Fibroblast of villous mesenchyme (primary cell): ENCODE results near the gene RNF103. TPM values are rescaled to one million over a fixed set of nuclear protein-coding genes. Genes with fewer than 3 reads are reported as not detected.

Source experiments
- DNase-seq: peaks from one replicate; pipeline ENCODE4 v3.0.0-alpha.2; 2010; ENCODE audit warnings: low read depth
- H3K4me3 ChIP-seq: 2 replicates; pipeline ENCODE4 v1.5.1; 2011; ENCODE audit warnings: low read depth, mild to moderate bottlenecking, low read length
- CTCF ChIP-seq: IDR thresholded peaks from 2 replicates; pipeline ENCODE4 v1.5.1; 2012; ENCODE audit warnings: low read depth, mild to moderate bottlenecking, low read length; ENCODE audit not compliant: insufficient read depth
- total RNA-seq: library from RNA; depleted of rRNA; stranded (reverse); fragments of >200 nt; gene quantifications from 2 replicates; pipeline ENCODE4 v1.2.3, GENCODE V29; 2012

The RNF103 gene
- total RNA-seq, 1 donor = 25.0 TPM

- H3K4me3 ChIP-seq = peak overlapping the region; percentile 96
- no peak for TF ChIP-seq CTCF
- DNase-seq = no peak
Measured at GRCh38 chr2:86624267-86624547, 542 bp upstream of the RNF103 start.

DNA sequence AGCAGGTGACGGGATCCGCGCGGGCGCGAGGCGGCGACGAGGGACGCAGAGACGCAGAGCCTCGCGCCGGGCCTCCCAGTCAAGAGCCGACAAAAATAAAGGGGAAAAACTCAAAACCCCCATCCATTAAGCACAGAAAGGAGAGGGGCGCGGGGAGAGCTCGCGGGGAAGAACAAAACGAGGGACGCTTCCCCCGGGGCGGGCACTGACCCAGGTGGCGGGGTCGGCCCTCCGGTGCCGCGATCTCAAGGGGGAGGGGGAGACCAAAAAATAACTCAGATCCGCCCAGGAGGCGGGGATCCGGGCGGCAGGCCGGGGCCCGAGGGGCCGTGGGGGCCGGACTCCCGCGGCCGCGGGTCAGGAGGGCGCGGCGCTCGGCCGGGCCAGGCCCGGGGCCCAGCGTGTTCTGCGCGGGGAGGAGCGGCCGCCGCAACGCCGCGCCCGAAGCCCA lies 597 bp downstream of the RNF103 start:
- peak overlapping the region; percentile 96 for H3K4me3 ChIP-seq
- TF ChIP-seq CTCF = no peak
- peak; percentile 28 for DNase-seq

DNA sequence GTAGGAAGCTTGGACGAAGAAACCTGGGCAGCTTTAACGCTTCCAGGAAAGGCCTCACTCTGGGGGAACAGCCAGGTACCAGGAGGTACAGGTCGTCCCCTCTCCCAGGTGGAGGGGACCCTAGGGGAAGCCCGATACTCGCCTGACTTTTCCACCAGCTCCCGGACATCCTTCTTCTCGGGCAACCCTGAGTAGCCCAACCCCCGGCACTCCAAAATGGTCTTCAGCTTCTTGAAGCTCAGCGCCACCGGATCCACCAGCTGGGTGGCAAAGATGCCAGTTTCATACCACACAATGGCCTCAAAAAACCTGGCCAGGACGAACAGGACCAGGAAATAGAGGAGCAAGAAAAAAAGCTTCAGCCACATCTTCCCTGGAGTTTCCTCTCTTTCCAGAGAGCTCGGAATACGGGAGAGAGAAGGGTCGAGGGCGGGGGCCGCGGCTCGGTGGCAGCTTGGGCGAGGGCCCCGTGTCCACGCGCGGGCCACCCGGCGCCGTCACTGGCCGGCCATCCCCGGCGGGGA lies 1.1 kb downstream of the RNF103 start:
- DNase-seq = peak; percentile 24
- no peak for TF ChIP-seq CTCF
- peak overlapping the region; percentile 96 for H3K4me3 ChIP-seq

DNA sequence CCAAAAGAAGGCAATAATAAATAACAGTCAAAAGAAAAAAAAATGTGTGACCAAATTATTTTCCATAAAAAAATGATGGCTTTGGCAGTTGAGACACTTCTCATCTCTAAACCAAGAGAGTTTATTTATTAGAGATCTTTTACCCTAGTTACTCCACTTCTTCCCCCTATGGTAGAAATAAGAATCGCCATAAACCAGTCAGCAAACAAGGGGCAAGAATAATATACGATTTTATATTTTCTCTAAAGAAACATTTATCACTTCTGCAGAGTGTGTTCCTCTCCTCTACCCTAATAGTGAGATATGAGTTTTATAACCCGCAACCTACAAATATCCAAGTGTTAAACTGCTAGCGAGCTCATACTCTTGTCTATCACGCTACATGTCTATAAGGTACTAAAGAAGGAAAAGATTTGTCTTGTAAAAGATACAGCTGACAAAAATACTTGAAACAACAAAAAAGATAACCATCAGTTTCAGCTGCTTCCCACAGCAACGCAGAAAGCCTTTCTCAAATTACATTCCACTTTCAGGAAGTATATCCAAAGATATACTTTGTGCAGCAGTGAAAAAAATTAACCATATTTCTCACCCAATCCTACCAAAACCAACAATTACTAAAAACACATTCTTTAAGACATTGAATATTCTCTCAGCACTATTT lies 2.3 kb downstream of the RNF103 start:
- no peak for TF ChIP-seq CTCF
- peak; percentile 55 for DNase-seq
- H3K4me3 ChIP-seq = peak overlapping the region; percentile 96

- no peak overlapping the region for H3K4me3 ChIP-seq
- no peak for TF ChIP-seq CTCF
Measured at GRCh38 chr2:86617738-86618137, 5.9 kb downstream of the RNF103 start.

GRCh38 chr2:86617153-86617552 lies 6.5 kb downstream of the RNF103 start:
- DNase-seq = no peak
- H3K4me3 ChIP-seq = no peak overlapping the region
- no peak for TF ChIP-seq CTCF

More at GRCh38 chr2:86617738-86618137, 5.9 kb downstream of the RNF103 start:
- no peak for DNase-seq

- TF ChIP-seq CTCF = no peak
- H3K4me3 ChIP-seq = no peak overlapping the region
- DNase-seq = no peak
Measured at GRCh38 chr2:86616502-86616901, 7.2 kb downstream of the RNF103 start.
